Esophagus squamous epithelium (tissue), 5 donors: ENCODE results near the gene UBAP2L. TPM values are rescaled to one million over a fixed set of nuclear protein-coding genes. Genes with fewer than 3 reads are reported as not detected.
"Not testable (repeated sequence)": the region's sequence is repeated elsewhere in the genome, so short reads cannot be mapped to it uniquely, and the experiment has no call there.

Experiments
- DNase-seq: peaks from one replicate; lab custom pipeline; 2025; lab: John Stamatoyannopoulos, UW
- H3K27ac ChIP-seq, 4 donors: fragments of 200-600 bp; sonication (generic); one replicate each; pipeline ENCODE4 v1.5.1; 2016 to 2019; ENCODE audit warnings: mild to moderate bottlenecking in 1 of 4
- H3K27me3 ChIP-seq, 4 donors: fragments of 200-600 bp; sonication (generic); 1 replicate in 3 of 4; 2 replicates in 1 of 4; pipeline versions ENCODE4 v1.5.1 to v1.6.0; 2017 to 2021; ENCODE audit warnings: antibody characterized with exemption in 1 of 4
- H3K36me3 ChIP-seq, 3 donors: fragments of 200-600 bp; sonication (generic); one replicate each; pipeline ENCODE4 v1.5.1; 2016 to 2019
- H3K4me1 ChIP-seq, 3 donors: fragments of 200-600 bp; sonication (generic); one replicate each; pipeline ENCODE4 v1.5.1; 2017 to 2019
- H3K4me3 ChIP-seq, 4 donors: fragments of 200-600 bp; sonication (generic); 1 replicate in 3 of 4; 2 replicates in 1 of 4; pipeline ENCODE4 v1.5.1; 2016 to 2019; ENCODE audit warnings: mild to moderate bottlenecking in 2 of 4, moderate library complexity in 1 of 4
- H3K9me3 ChIP-seq, 3 donors: fragments of 200-600 bp; sonication (generic); one replicate each; pipeline ENCODE4 v1.5.1; 2016 to 2019
- CTCF ChIP-seq, 6 experiments: fragments of 450-650 bp in 4 of 6; fragments of 200-600 bp in 2 of 6; sonication (generic) in 2 of 6; IDR thresholded peaks; one replicate each; pipeline ENCODE4 v1.5.1; 2016 to 2019; ENCODE audit warnings: antibody characterized with exemption in 6 of 6, mild to moderate bottlenecking in 4 of 6, moderate library complexity in 4 of 6
- POLR2A ChIP-seq, 4 donors: fragments of 450-650 bp; IDR thresholded peaks; one replicate each; pipeline ENCODE4 v1.6.1; 2017; ENCODE audit warnings: antibody characterized with exemption in 4 of 4, mild to moderate bottlenecking in 4 of 4, moderate library complexity in 3 of 4
- WGBS, 2 donors: methylation state at CpG; one replicate each; pipeline ENCODE4 v1.1.5; 2018; 5-methylcytosine and 5-hydroxymethylcytosine counted together
- intact Hi-C: fragments of 100-400 bp; cut with DNase I; formaldehyde crosslinking; loops from one replicate; pipeline ENCODE4 v1.15.0; 2022
- total RNA-seq, 4 donors: library from RNA; depleted of rRNA; stranded (reverse); fragments of >200 nt; gene quantifications; one replicate each; pipeline ENCODE4 v1.1.0, GENCODE V29; 2016
- donor health status: DM: yes; HTN: yes; CAD: no.

UBAP2L gene
- total RNA-seq, 4 donors from 2014 or later: 57.8 to 69.5 (median 69.1) TPM

DNA sequence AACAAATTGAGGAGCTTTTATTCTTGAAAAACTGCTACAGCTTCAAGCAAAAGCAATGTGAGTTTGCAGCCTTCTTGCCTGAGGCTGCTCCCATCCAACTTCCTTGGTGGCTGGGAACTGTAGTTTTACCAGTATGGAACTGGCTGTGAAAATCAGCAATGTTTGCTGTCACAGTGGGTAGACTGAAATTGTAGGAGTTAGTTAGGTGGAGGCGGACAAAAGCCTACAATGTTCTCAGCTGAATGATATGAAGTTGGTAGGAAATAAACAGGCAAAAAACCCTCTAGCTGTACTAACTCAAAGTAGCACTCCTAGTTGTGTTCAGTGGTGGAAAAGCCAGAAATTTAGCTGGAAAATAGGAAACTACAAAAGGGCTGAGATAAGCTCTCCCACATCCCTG lies 70.2 kb downstream of the UBAP2L start:
- TF ChIP-seq POLR2A (IDR thresholded peaks at IDR 0.05): no peak
- no peak for TF ChIP-seq CTCF (IDR thresholded peaks at IDR 0.05)
- H3K27me3 ChIP-seq: no peaks in the 10 kb centered on the region
- H3K36me3 ChIP-seq: no peaks in the 10 kb centered on the region
- H3K4me1 ChIP-seq: no peaks in the 10 kb centered on the region
- WGBS, 2 donors: 79 to 100% methylated on average over 1 of the region's 1 CpG
- H3K27ac ChIP-seq: no peak overlapping the region
- intact Hi-C loops: no loop called here
- DNase-seq: no peak
- H3K9me3 ChIP-seq: peaks cover 0 to 23% (median 15%) of the 10 kb centered on the region in 3 donors
- H3K4me3 ChIP-seq: no peak overlapping the region

DNA sequence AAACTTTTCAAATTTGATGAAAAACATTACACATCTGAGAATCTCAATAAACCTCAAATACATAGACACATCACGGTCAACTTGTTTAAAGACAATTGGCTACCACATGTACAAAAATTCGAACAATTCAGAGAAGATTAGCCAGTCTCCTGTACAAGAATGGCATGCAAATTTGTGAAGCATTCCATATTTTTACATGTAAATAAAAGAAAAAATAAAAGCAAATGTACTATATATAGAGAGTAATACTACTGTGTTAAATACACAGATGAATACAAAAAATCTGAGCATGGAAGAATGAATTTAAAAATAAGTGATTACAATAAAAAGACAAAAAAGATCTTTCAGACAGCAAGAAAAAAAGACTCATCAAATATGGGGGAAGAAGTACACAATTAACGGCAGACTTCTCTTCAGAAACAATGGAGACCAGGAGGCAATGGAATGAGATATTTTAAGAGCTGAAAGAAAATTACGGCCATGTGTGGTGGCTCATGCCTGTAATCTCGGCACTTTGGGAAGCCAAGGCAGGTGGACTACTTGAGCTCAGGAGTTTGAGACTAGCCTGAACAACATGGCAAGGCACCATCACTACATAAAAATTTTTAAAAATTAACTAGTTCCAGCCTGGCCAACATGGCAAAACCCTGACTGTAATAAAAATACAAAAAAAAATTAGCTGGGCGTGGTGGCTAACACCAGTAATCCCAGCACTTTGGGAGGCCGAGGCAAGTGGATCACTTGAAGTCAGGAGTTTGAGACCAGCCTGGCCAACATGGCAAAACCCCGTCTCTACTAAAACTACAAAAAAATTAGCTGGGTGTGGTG lies 74.9 kb downstream of the UBAP2L start:
- Histone ChIP-seq H3K4me1 (no peaks in the 10 kb centered on the region), H3K27ac (no peak overlapping the region), H3K4me3 (no peak overlapping the region), H3K36me3 (no peaks in the 10 kb centered on the region), H3K27me3 (no peaks in the 10 kb centered on the region), H3K9me3 (peaks cover 0 to 38% (median 20%) of the 10 kb centered on the region in 3 donors)
- intact Hi-C loops: no loop called here
- 69 to 73% methylated on average over 8 of the region's 8 CpGs for WGBS, 2 donors
- TF ChIP-seq CTCF (IDR thresholded peaks at IDR 0.05) (no peak), POLR2A (IDR thresholded peaks at IDR 0.05) (no peak)
- no peak for DNase-seq

- intact Hi-C loops: no loop called here
- no peaks in the 10 kb centered on the region for H3K27me3 ChIP-seq
- no peaks in the 10 kb centered on the region for H3K4me1 ChIP-seq
- no peak for DNase-seq
- no peak overlapping the region for H3K4me3 ChIP-seq
- H3K27ac ChIP-seq: no peak overlapping the region
- TF ChIP-seq POLR2A (IDR thresholded peaks at IDR 0.05) (no peak), CTCF (IDR thresholded peaks at IDR 0.05) (no peak)
- H3K9me3 ChIP-seq: peaks cover 0 to 9% (median 0%) of the 10 kb centered on the region in 3 donors
- H3K36me3 ChIP-seq: no peaks in the 10 kb centered on the region
- 75 to 81% methylated on average over 1 of the region's 1 CpG for WGBS, 2 donors
Observed at GRCh38 chr1:154301582-154301981, 80.8 kb downstream of the UBAP2L start.

DNA sequence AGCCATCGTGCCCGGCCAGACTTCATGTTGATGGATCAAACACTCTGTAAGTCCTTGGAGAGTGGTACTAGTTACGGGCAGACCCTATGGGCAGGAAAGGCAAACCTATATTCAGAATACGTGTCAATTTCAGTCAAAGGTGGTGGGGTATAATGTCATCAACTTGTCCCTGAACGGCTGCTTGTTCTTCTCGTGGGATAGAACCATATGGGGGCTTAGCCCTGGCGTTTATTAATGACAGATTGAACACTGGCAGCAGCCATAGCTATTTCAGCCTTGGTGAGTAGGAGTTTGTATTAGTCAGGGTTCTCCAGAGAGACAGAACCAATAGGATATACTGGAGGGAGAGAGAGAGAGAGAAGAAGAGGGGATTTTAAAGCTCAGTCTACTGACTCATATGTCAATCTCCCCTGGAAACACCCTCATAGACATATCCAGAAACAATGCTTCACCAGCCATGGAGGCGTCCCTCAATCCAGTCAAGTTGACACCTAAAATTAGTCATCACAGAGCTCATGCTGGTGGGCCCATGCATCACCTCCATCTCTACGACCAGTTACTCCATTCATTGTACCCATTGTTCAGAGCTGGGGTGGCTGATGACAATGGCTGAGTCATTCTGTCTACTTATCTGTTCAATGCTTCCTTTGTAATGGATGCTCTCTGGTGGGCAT lies 84.0 kb downstream of the UBAP2L start:
- DNase-seq: no peak
- no peaks in the 10 kb centered on the region for H3K36me3 ChIP-seq
- intact Hi-C loops: no loop called here
- H3K27ac ChIP-seq: no peak overlapping the region
- no peaks in the 10 kb centered on the region for H3K9me3 ChIP-seq
- H3K4me3 ChIP-seq: no peak overlapping the region
- no peaks in the 10 kb centered on the region for H3K4me1 ChIP-seq
- TF ChIP-seq POLR2A (IDR thresholded peaks at IDR 0.05) (no peak), CTCF (IDR thresholded peaks at IDR 0.05) (no peak)
- no peaks in the 10 kb centered on the region for H3K27me3 ChIP-seq
- WGBS, 2 donors: 52 to 62% methylated on average over 7 to 9 of the region's 9 CpGs

DNA sequence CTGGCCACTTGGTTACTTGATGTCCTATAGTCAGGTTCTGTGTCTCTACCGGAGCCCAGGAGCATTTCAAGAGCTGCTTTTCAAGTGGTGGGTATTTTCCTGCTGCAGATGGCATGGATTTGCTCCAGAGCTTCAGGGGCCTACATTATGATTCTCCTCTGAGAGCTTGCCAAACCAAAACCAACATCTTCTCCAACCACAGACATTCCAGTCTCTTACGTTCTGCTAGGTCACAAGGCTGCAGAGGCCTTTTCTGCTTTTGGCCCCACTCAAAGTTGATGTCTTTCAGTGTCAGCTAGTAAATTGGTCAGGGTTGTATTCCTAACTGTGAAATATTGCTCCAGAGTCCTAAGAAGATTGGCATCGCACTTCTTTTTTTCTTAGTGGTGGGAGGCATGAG lies 85.4 kb downstream of the UBAP2L start:
- 89 to 100% methylated on average over 2 to 3 of the region's 3 CpGs for WGBS, 2 donors

DNA sequence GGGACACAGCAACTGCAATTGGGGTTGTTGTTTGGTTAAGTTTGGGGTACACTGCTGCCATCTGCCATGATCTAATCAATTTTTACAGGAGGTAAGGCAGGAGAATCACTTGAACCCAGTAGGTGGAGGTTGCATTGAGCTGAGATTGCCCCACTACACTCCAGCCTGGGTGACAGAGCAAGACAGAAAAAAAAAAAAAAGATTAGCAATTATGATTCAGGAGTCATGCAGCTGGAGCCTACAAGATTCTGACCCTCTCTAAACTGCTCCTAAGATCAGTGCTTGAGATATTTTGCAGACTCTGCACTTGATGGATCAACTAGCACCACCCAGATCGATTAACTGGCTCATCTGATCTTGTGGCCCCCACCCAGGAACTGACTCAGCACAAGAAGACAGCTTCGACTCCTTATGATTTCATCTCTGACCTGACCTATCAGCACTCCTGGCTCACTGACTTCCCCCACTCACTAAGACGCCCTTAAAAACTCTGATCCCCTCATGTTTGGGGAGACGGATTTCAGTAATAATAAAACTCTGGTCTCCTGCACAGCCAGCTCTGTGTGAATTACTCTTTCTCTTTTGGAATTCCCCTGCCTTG lies 87.0 kb downstream of the UBAP2L start:
- H3K4me3 ChIP-seq, DNase-seq, H3K9me3 ChIP-seq, H3K4me1 ChIP-seq, H3K36me3 ChIP-seq, intact Hi-C loops, H3K27ac ChIP-seq, H3K27me3 ChIP-seq: not testable (repeated sequence)
- WGBS, 2 donors: 35 to 37% methylated on average over 4 of the region's 4 CpGs

More for the DNA sequence above, 85.4 kb downstream of the UBAP2L start:
- Histone ChIP-seq H3K36me3 (no peaks in the 10 kb centered on the region), H3K27ac (no peak overlapping the region), H3K4me3 (no peak overlapping the region), H3K9me3 (no peaks in the 10 kb centered on the region), H3K27me3 (no peaks in the 10 kb centered on the region), H3K4me1 (no peaks in the 10 kb centered on the region)
- intact Hi-C loops: no loop called here
- DNase-seq: no peak
- no peak for TF ChIP-seq POLR2A (IDR thresholded peaks at IDR 0.05)
- TF ChIP-seq CTCF (IDR thresholded peaks at IDR 0.05): no peak

GRCh38 chr1:154309136-154309535 lies 88.4 kb downstream of the UBAP2L start:
- H3K4me3 ChIP-seq, DNase-seq, intact Hi-C loops, H3K27ac ChIP-seq, H3K36me3 ChIP-seq, H3K27me3 ChIP-seq, H3K9me3 ChIP-seq, H3K4me1 ChIP-seq: not testable (repeated sequence)
- WGBS, 2 donors: 82 to 95% methylated on average over 7 of the region's 7 CpGs
